Measurements from ENCODE around the gene CDK8.

Gene CDK8

GRCh38 chr13:26435646-26436045 is 181.7 kb downstream of the CDK8 start:
- H3K27me3 ChIP-seq (ENCODE audit: control insufficient read depth, insufficient read depth, low read length): no peaks in the 10 kb centered on the region
- no peaks in the 10 kb centered on the region for H3K9me3 ChIP-seq (ENCODE audit: control insufficient read depth, low read length)
- no peak overlapping the region for H3K4me3 ChIP-seq (ENCODE audit: low read length)
- no peak overlapping the region for H3K9ac ChIP-seq (ENCODE audit: low read length)
- no peaks in the 10 kb centered on the region for H3K4me1 ChIP-seq (ENCODE audit: control insufficient read depth, insufficient read depth, low read length)
- H3K36me3 ChIP-seq (ENCODE audit: control insufficient read depth, insufficient read depth, low read length): no peaks in the 10 kb centered on the region

DNA sequence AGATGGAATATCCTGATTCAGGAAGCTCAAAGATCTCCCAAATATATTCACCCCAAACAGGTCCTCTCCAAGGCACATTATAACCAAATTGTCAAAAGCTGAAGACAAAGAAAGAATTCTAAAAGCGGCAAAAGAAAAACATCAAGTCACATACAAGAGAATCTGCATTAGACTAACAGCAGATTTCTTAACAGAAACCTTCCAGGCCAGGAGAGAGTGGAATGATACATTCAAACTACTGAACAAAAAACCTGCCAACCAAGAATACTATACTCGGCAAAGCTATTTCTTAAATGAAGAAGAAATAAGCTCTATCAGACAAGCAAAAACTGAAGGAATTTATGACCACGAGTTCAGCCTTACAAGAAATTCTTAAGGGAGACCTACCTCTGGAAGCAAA is 183.0 kb downstream of the CDK8 start:
- Histone ChIP-seq H3K27me3 (ENCODE audit: control insufficient read depth, insufficient read depth, low read length) (no peaks in the 10 kb centered on the region), H3K36me3 (ENCODE audit: control insufficient read depth, insufficient read depth, low read length) (no peaks in the 10 kb centered on the region), H3K4me1 (ENCODE audit: control insufficient read depth, insufficient read depth, low read length) (no peaks in the 10 kb centered on the region), H3K4me3 (ENCODE audit: low read length) (no peak overlapping the region), H3K9ac (ENCODE audit: low read length) (no peak overlapping the region), H3K9me3 (ENCODE audit: control insufficient read depth, low read length) (no peaks in the 10 kb centered on the region)

- no peak overlapping the region for H3K9ac ChIP-seq (ENCODE audit: low read length)
- no peaks in the 10 kb centered on the region for H3K27me3 ChIP-seq (ENCODE audit: control insufficient read depth, insufficient read depth, low read length)
- H3K9me3 ChIP-seq (ENCODE audit: control insufficient read depth, low read length): no peaks in the 10 kb centered on the region
- no peak overlapping the region for H3K4me3 ChIP-seq (ENCODE audit: low read length)
- no peaks in the 10 kb centered on the region for H3K36me3 ChIP-seq (ENCODE audit: control insufficient read depth, insufficient read depth, low read length)
- no peaks in the 10 kb centered on the region for H3K4me1 ChIP-seq (ENCODE audit: control insufficient read depth, insufficient read depth, low read length)
Measured at GRCh38 chr13:26440111-26440510, 186.2 kb downstream of the CDK8 start.

GRCh38 chr13:26441476-26441875 is 187.5 kb downstream of the CDK8 start:
- Histone ChIP-seq H3K4me1 (ENCODE audit: control insufficient read depth, insufficient read depth, low read length) (no peaks in the 10 kb centered on the region), H3K9ac (ENCODE audit: low read length) (no peak overlapping the region), H3K36me3 (ENCODE audit: control insufficient read depth, insufficient read depth, low read length) (no peaks in the 10 kb centered on the region), H3K4me3 (ENCODE audit: low read length) (no peak overlapping the region), H3K9me3 (ENCODE audit: control insufficient read depth, low read length) (no peaks in the 10 kb centered on the region), H3K27me3 (ENCODE audit: control insufficient read depth, insufficient read depth, low read length) (no peaks in the 10 kb centered on the region)

GRCh38 chr13:26442541-26442940 is 188.6 kb downstream of the CDK8 start:
- H3K9ac ChIP-seq (ENCODE audit: low read length): no peak overlapping the region
- H3K27me3 ChIP-seq (ENCODE audit: control insufficient read depth, insufficient read depth, low read length): no peaks in the 10 kb centered on the region
- no peaks in the 10 kb centered on the region for H3K36me3 ChIP-seq (ENCODE audit: control insufficient read depth, insufficient read depth, low read length)
- no peaks in the 10 kb centered on the region for H3K4me1 ChIP-seq (ENCODE audit: control insufficient read depth, insufficient read depth, low read length)
- no peak overlapping the region for H3K4me3 ChIP-seq (ENCODE audit: low read length)
- H3K9me3 ChIP-seq (ENCODE audit: control insufficient read depth, low read length): no peaks in the 10 kb centered on the region

DNA sequence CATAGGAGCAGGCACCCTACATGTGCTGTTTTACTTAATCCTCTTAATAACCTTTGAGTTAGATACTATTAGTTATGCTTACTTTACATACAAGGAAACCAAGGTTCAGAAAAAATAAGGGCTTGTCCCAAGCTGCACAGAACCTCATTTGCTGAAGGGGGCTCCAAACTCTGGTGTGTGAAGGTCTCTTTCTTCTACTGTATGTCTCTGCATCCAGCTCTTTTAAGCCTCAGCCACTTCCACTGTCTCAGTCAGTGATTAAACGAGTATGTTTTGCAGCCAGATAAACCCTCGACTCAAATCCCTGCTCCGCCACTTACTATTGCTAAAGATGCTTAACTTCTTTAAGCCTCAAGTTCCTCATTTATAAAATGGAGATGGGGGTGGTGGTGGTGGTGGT is 191.2 kb downstream of the CDK8 start:
- H3K9ac ChIP-seq (ENCODE audit: low read length): no peak overlapping the region

DNA sequence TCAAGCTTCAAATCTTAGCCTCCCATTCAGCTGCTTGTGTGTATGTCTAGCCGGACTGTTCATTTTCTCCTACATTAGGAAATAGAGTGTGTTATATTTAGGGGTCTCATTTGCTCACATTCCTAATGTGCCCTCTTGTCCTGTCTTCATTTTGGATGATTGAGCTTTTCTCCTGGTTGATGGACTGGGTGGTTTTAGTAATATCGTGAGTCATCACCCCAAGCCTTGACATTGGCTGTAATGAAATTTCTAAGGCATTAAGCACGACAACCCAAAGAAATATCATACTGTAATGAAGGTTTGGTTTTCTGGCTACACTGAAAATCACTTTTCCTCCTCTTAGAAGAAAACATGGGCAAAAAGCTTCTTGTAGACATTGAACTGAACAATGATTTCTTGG is 192.8 kb downstream of the CDK8 start:
- Histone ChIP-seq H3K9me3 (ENCODE audit: control insufficient read depth, low read length) (no peaks in the 10 kb centered on the region), H3K36me3 (ENCODE audit: control insufficient read depth, insufficient read depth, low read length) (no peaks in the 10 kb centered on the region), H3K4me3 (ENCODE audit: low read length) (no peak overlapping the region), H3K9ac (ENCODE audit: low read length) (no peak overlapping the region), H3K4me1 (ENCODE audit: control insufficient read depth, insufficient read depth, low read length) (no peaks in the 10 kb centered on the region), H3K27me3 (ENCODE audit: control insufficient read depth, insufficient read depth, low read length) (no peaks in the 10 kb centered on the region)

More for the DNA sequence above, 191.2 kb downstream of the CDK8 start:
- Histone ChIP-seq H3K27me3 (ENCODE audit: control insufficient read depth, insufficient read depth, low read length) (no peaks in the 10 kb centered on the region), H3K4me3 (ENCODE audit: low read length) (no peak overlapping the region), H3K36me3 (ENCODE audit: control insufficient read depth, insufficient read depth, low read length) (no peaks in the 10 kb centered on the region), H3K4me1 (ENCODE audit: control insufficient read depth, insufficient read depth, low read length) (no peaks in the 10 kb centered on the region), H3K9me3 (ENCODE audit: control insufficient read depth, low read length) (no peaks in the 10 kb centered on the region)

DNA sequence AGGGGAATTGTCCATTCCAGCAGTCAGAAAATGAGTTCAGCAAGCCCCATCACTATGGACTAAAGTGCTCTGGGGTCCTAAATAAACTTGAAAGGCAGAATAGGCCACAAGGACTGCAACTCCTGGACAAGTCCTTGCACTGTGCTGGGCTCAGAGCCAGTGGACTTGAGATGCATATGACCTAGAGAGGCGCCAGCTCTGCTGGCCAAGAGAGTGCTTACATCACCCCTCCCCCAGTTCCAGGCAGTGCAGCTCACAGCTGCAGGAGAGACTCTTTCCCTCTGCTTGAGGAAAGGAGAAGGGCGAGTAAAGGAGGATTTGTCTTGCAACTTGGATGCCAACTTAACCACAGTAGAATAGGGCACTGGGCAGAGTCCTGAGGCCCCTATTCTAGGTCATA is 194.1 kb downstream of the CDK8 start:
- no peak overlapping the region for H3K4me3 ChIP-seq (ENCODE audit: low read length)
- H3K9ac ChIP-seq (ENCODE audit: low read length): no peak overlapping the region
- H3K9me3 ChIP-seq (ENCODE audit: control insufficient read depth, low read length): no peaks in the 10 kb centered on the region
- H3K27me3 ChIP-seq (ENCODE audit: control insufficient read depth, insufficient read depth, low read length): no peaks in the 10 kb centered on the region
- H3K36me3 ChIP-seq (ENCODE audit: control insufficient read depth, insufficient read depth, low read length): no peaks in the 10 kb centered on the region
- H3K4me1 ChIP-seq (ENCODE audit: control insufficient read depth, insufficient read depth, low read length): no peaks in the 10 kb centered on the region

DNA sequence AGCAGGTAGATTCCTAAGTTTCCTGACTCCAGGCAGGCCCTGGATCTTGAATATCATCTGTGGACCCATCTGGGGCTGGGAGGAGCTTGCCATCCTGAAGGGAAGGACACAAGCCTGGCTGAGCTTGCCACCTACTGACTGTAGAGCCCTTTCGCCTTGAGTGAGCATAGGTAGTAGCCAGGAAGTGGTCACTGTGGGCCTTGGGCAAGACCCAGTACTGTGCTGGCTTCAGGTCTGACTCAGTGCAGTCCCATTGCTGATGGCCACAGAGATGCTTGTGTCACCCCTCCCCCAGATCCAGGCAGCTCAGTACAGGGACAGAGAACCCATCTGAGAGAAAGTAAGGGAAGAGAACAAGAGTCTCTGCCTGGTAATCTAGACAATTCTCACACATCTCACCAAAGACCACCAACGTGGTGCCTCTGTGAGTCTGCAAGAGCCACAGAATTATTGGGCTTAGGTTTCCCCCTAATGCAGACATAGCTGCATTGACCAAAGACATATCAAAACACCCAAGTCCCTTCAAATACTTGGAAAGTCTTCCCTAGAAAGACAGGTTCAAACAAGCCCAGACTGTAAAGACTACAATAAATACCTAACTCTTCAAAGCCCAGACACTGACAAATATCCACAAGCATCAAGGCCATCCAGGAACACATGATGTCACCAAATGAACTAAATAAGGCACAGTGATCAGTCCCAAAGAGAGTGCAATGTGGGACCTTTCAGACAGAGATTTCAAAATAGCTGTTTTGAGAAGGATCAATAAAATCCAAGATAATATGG is 195.3 kb downstream of the CDK8 start:
- no peaks in the 10 kb centered on the region for H3K27me3 ChIP-seq (ENCODE audit: control insufficient read depth, insufficient read depth, low read length)

More for the DNA sequence above, 195.3 kb downstream of the CDK8 start:
- no peak overlapping the region for H3K4me3 ChIP-seq (ENCODE audit: low read length)
- H3K36me3 ChIP-seq (ENCODE audit: control insufficient read depth, insufficient read depth, low read length): no peaks in the 10 kb centered on the region
- H3K4me1 ChIP-seq (ENCODE audit: control insufficient read depth, insufficient read depth, low read length): no peaks in the 10 kb centered on the region
- H3K9me3 ChIP-seq (ENCODE audit: control insufficient read depth, low read length): no peaks in the 10 kb centered on the region
- no peak overlapping the region for H3K9ac ChIP-seq (ENCODE audit: low read length)
